AG04449 (cell line): ENCODE data around the gene TMEM101.
"Not testable (repeated sequence)": the region's sequence is repeated elsewhere in the genome, so short reads cannot be mapped to it uniquely, and the experiment has no call there.

Experiments used
- CTCF ChIA-PET: fragments of 350-600 bp; formaldehyde crosslinking; extraction: SDS; loops from one replicate; lab custom pipeline; 2021; ENCODE audit warnings: antibody characterized with exemption; lab: Yijun Ruan, JAX
- POLR2A ChIA-PET: fragments of 400-600, 350-600 bp; formaldehyde crosslinking; extraction: SDS; loops from one replicate; lab custom pipeline; 2020; ENCODE audit warnings: antibody characterized with exemption, inconsistent platforms; lab: Yijun Ruan, JAX
- DNase-seq: peaks from one replicate; pipeline ENCODE4 v3.0.0-alpha.2; 2010; ENCODE audit warnings: low read depth, low spot score
- H3K4me3 ChIP-seq: 2 replicates; pipeline ENCODE4 v1.5.1; 2011; ENCODE audit warnings: low read depth, mild to moderate bottlenecking, control low read depth, low read length
- TF ChIP-seq, protein P1 (sequence below): IDR thresholded peaks from one replicate; pipeline ENCODE4 v1.5.1; 2011; ENCODE audit warnings: mild to moderate bottlenecking, moderate library complexity, low read length, control low read depth, inconsistent platforms; ENCODE audit not compliant: insufficient read depth; ENCODE audit errors: missing control alignments

TMEM101 gene

DNA sequence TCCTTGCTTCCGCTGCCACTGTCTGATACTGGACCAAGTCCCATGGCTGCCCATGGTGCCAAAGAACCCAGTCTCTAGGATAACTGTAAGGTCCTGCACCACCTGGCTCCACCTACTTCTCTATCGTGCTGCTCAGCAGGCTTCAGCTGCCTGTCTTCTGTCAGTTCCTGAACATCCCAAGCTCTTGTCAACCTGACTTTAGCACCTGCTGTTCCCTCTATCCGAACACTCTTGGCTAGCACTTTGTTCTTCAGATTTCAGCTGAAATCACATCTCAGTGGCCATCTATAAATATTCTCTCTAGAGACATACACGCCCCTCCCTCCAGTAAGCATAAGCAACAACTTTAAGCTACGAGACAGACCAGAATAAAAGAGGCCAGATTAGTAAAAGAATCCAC lies 15.0 kb upstream of the TMEM101 start:
- DNase-seq, result no peak
- TF ChIP-seq, protein P1, sequence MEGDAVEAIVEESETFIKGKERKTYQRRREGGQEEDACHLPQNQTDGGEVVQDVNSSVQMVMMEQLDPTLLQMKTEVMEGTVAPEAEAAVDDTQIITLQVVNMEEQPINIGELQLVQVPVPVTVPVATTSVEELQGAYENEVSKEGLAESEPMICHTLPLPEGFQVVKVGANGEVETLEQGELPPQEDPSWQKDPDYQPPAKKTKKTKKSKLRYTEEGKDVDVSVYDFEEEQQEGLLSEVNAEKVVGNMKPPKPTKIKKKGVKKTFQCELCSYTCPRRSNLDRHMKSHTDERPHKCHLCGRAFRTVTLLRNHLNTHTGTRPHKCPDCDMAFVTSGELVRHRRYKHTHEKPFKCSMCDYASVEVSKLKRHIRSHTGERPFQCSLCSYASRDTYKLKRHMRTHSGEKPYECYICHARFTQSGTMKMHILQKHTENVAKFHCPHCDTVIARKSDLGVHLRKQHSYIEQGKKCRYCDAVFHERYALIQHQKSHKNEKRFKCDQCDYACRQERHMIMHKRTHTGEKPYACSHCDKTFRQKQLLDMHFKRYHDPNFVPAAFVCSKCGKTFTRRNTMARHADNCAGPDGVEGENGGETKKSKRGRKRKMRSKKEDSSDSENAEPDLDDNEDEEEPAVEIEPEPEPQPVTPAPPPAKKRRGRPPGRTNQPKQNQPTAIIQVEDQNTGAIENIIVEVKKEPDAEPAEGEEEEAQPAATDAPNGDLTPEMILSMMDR, result no peak
- ChIA-PET POLR2A (interaction anchor here (2.2 kb wide), 1 partner anchor 15 kb away, joined by 8 read pairs; the partner anchor contains the start of gene TMEM101), CTCF (interaction anchor here (1.4 to 10.5 kb wide), 3 partner anchors 13 to 86 kb away, joined by 4 to 96 read pairs (median 12); no protein-coding TSS in a partner anchor)
- H3K4me3 ChIP-seq, result no peak overlapping the region

DNA sequence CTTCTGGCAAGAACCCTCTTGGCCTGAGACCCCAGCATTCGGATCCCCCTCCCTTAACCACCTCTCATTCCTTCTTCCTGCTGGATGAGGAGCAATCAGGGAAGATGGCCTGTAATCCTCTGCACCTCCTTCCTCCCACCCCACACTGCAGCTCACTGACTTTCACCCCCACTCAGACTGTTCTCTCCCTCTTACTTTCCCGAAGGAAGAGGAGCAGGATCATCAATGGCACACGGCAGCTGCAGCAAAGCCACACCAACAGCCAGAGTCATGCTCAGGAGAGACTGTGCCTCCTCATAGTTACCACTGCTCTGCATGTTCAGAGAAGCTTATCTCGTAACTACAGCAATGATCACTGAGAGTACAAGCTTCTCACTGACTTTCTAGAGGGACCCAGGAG lies 10.1 kb upstream of the TMEM101 start:
- POLR2A ChIA-PET, result no interaction called here
- no peak for DNase-seq
- TF ChIP-seq, protein P1, result no peak
- H3K4me3 ChIP-seq, result no peak overlapping the region
- CTCF ChIA-PET, result interaction anchor here (0.9 to 10.5 kb wide), 4 partner anchors 9 to 144 kb away, joined by 3 to 96 read pairs (median 3); no protein-coding TSS in a partner anchor

DNA sequence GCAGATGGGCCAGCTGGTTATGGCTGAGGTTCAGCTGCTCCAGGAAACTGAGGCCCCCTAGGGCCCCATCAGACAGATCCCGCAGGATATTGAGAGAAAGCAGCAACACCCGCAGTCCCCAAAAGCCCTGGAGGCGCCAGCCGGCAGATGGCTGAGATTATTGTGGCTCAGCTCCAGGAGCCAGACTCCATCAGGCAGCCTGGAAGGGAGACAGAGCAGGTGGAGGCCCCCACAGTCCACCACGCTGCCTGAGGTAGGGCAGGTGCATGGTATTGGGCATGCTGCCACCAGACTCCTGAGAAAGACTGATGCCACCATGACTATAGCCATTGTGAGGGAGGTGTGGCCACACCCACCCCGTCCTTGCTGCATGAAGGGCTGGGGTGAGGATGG lies 9.5 kb upstream of the TMEM101 start:
- CTCF ChIA-PET, result interaction anchor here (1.2 to 10.5 kb wide), 3 partner anchors 10 to 114 kb away, joined by 3 to 96 read pairs (median 6); partner anchors contain the start of gene TMEM101
- no peak overlapping the region for H3K4me3 ChIP-seq
- POLR2A ChIA-PET, result interaction anchor here (1.2 kb wide), 1 partner anchor 10 kb away, joined by 5 read pairs; the partner anchor contains the start of gene TMEM101

DNA sequence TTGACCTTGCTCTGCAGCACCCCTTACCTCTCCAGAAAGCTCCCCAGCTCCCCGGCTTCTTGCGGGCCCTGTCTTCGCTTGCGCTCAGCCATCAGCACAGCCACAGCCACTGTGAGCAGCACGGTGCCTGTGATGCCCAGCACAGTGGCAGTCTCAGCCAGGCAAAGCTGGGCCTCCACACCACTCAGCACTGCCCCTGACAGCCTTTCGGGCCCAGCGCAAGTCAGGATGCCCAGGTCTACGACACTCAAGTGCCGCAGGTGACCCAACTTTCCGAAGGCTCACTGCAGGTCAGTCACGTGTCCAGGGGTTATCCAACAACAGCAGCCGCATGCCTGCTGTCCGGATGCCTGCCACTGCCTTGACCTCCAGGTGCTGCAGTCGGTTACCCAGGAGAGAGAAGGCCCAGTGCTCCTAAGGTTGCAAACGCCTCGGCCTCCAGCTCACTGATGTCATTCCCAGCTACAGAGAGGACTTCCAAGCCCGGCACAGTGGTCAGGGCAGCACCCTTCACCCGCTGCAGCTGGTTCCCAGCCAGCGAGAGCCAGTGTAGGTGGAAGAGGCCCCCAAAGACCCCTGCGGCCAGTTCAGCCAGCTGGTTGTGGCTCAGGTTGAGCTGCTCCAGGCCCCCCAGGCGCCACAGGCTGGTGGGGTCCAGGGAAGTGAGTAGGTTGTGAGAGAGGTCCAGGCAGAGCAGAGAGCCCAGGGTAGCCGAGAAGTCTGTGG lies 8.9 kb upstream of the TMEM101 start:
- no peak overlapping the region for H3K4me3 ChIP-seq
- ChIA-PET CTCF (interaction anchor here (1.3 to 10.5 kb wide), 3 partner anchors 10 to 19 kb away, joined by 4 to 96 read pairs (median 6); partner anchors contain the start of gene TMEM101), POLR2A (interaction anchor here (1.2 kb wide), 1 partner anchor 9 kb away, joined by 5 read pairs; the partner anchor contains the start of gene TMEM101)
- no peak for DNase-seq
- TF ChIP-seq, protein P1, result no peak

More for the DNA sequence above, 9.5 kb upstream of the TMEM101 start:
- TF ChIP-seq, protein P1, result no peak
- DNase-seq, result no peak

DNA sequence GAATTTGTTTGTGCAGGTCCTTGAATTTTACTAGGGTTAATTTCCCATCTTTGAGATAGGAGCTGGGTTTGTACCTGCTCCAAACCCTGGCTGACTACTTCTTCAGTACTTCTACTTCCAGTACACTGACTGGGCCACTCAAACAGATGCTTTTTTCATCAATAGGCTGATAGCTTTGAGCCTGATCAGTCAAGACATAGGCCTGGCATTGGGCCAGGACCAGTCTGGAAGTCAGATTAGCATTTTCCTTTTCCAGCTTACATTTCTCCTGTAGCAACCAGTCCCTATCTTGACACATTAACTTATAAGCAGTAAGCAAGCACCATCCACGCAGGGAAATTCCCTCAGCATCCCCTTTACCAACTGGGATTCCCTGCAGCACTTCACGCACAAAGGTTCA lies 7.5 kb upstream of the TMEM101 start:
- DNase-seq, result no peak
- TF ChIP-seq, protein P1, result no peak
- H3K4me3 ChIP-seq, result no peak overlapping the region
- CTCF ChIA-PET, result interaction anchor here (1.2 to 2.3 kb wide), 2 partner anchors 8 to 18 kb away, joined by 3 to 6 read pairs; partner anchors contain the start of gene TMEM101
- POLR2A ChIA-PET, result interaction anchor here (0.6 kb wide), 1 partner anchor 136 kb away, joined by 3 read pairs; no protein-coding TSS in a partner anchor

DNA sequence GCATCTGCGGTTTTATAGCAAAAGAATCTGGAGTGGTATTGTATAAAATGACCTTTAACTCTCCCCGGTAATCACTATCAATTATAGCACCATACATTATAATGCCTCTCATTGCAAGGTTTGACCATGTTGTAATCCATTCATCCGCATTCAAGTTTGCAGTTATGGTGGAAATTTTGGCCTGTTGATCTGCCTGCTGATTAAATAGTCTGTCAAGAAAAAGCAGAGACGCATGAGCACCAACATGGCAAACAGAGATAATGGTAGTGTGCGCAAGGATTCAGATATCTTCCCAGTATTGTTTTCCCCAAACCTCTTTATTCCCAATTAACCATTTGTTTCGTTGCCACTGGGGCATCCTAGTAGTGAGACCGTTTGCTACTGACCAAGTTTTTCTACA lies 6.5 kb upstream of the TMEM101 start:
- POLR2A ChIA-PET, DNase-seq, H3K4me3 ChIP-seq: not testable (repeated sequence)
- CTCF ChIA-PET, result interaction anchor here (0.6 kb wide), 1 partner anchor 49 kb away, joined by 3 read pairs; no protein-coding TSS in a partner anchor
